Activated naive CD4-positive, alpha-beta T cell treated with anti-CD3 and anti-CD28 coated beads for 36 hours (primary cell): Measurements from ENCODE around the gene CST9L. TPM values are rescaled to one million over a fixed set of nuclear protein-coding genes. Genes with fewer than 3 reads are reported as not detected.

Experiments used
- CTCF ChIA-PET: fragments of 350-600 bp; sonication (Branson Sonifier 250); formaldehyde crosslinking; loops from one replicate; lab custom pipeline; 2021; ENCODE audit warnings: antibody characterized with exemption; lab: Charles Lee
- DNase-seq: peaks from one replicate; pipeline ENCODE4 v3.0.0-alpha.2; 2020
- H3K27ac Mint-ChIP-seq: one replicate; pipeline ENCODE4 v1.8.0; 2021; ENCODE audit warnings: mild to moderate bottlenecking, mixed read lengths
- H3K27me3 Mint-ChIP-seq: one replicate; pipeline ENCODE4 v1.8.0; 2021; ENCODE audit warnings: low read depth, mixed read lengths
- H3K36me3 Mint-ChIP-seq: one replicate; pipeline ENCODE4 v1.8.0; 2021; ENCODE audit warnings: low read depth, mixed read lengths
- H3K4me1 Mint-ChIP-seq: one replicate; pipeline ENCODE4 v1.8.0; 2021; ENCODE audit warnings: low read depth, mixed read lengths
- H3K4me3 Mint-ChIP-seq: one replicate; pipeline ENCODE4 v1.8.0; 2021; ENCODE audit warnings: mild to moderate bottlenecking, moderate library complexity, mixed read lengths
- H3K9me3 Mint-ChIP-seq: one replicate; pipeline ENCODE4 v1.8.0; 2021; ENCODE audit warnings: mixed read lengths
- intact Hi-C: fragments of 100-400 bp; cut with micrococcal nuclease; formaldehyde crosslinking; loops from one replicate; pipeline ENCODE4 v1.15.1; 2023
- total RNA-seq, 2 experiments: library from RNA; stranded (reverse); gene quantifications; one replicate each; pipeline ENCODE4 v1.2.3, GENCODE V29; 2021

Gene CST9L
- total RNA-seq, 2 experiments from 2014 or later = not detected

DNA sequence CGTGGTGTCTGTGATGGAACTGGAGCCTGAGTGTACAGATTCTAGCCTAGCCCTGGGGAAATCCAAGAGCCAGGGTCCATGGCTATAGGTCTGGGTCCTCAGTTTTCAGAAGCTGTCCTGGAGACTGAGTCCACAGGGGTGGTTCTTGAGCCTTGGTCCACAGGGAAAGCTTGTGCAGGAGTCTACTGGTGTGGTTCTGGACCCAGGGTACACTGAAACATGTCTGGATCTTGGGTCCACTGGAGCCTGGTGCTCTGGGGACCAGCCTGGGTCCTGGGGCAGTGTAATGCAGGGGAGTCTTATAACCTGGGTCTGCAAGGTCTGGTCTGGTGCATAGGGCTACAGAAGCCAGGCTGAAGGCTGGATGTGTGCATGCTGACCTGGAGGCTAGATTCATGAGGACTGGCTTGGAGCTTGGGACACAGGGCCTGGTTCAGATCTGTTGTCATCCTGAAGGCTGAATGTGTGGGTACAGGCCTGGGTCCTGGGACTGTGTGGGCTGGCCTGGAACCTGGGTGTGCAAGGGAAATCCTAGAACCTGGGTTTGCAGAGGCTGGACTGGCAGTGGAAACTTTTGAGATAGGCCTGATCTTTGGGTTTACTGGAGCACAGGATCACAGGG, 5.5 kb downstream of the CST9L start:
- peaks cover 9% of the 10 kb centered on the region for H3K27me3 Mint-ChIP-seq
- CTCF ChIA-PET = no interaction called here
- H3K4me3 Mint-ChIP-seq = no peak overlapping the region
- no peak for DNase-seq
- no peaks in the 10 kb centered on the region for H3K36me3 Mint-ChIP-seq
- intact Hi-C loops = no loop called here
- peaks cover 9% of the 10 kb centered on the region for H3K9me3 Mint-ChIP-seq
- H3K4me1 Mint-ChIP-seq = no peaks in the 10 kb centered on the region
- no peak overlapping the region for H3K27ac Mint-ChIP-seq

DNA sequence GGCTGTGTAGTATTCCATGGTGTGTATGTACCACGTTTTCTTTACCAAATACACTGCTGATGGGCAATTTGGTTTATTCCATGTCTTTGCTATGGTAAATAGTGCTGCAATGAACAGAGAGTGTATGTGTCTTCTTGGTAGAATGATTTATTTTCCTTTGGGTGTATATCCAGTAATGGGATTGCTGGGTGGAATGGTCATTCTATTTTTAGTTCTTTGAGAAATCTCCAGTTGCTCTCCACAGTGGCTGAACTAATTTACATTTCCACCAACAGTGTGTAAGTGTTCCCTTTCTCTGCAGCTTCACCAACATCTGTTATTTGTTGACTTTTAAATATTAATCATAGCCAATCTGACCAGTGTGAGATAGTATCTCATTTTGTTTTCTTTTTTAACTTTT, 13.9 kb downstream of the CST9L start:
- Mint-ChIP-seq H3K36me3 (no peaks in the 10 kb centered on the region), H3K27me3 (no peaks in the 10 kb centered on the region), H3K9me3 (peaks cover 1% of the 10 kb centered on the region), H3K4me3 (no peak overlapping the region), H3K4me1 (no peaks in the 10 kb centered on the region), H3K27ac (no peak overlapping the region)
- no peak for DNase-seq
- CTCF ChIA-PET = no interaction called here
- intact Hi-C loops = no loop called here

GRCh38 chr20:23551786-23552185, 16.5 kb downstream of the CST9L start:
- H3K27ac Mint-ChIP-seq = no peak overlapping the region
- H3K9me3 Mint-ChIP-seq = no peaks in the 10 kb centered on the region
- no peaks in the 10 kb centered on the region for H3K4me1 Mint-ChIP-seq
- H3K27me3 Mint-ChIP-seq = peaks cover 2% of the 10 kb centered on the region
- intact Hi-C loops = no loop called here
- no peak overlapping the region for H3K4me3 Mint-ChIP-seq
- CTCF ChIA-PET = no interaction called here
- no peaks in the 10 kb centered on the region for H3K36me3 Mint-ChIP-seq
- DNase-seq = no peak

DNA sequence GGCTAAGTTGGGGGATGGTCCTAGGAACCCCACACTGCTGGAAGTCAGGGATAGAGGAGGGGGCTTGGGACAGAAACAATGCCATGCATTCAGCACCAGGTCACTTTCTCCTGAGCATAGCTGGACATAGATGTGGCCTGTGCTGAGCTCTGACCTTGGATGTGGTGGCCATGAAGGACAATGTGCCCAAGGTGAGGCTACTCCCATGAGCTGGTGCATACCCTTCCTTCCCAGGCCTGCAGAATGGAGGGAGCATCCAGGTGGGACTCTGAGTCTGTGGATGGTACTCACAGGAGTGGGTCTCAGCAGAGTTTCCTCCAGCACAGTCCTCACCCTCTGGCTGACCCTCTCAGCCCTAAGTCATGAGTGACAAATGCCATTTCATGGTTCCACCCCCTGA, 16.9 kb downstream of the CST9L start:
- intact Hi-C loops = no loop called here
- no peaks in the 10 kb centered on the region for H3K36me3 Mint-ChIP-seq
- H3K9me3 Mint-ChIP-seq = no peaks in the 10 kb centered on the region
- no peak for DNase-seq
- peaks cover 2% of the 10 kb centered on the region for H3K27me3 Mint-ChIP-seq
- no peaks in the 10 kb centered on the region for H3K4me1 Mint-ChIP-seq
- CTCF ChIA-PET = no interaction called here
- H3K4me3 Mint-ChIP-seq = no peak overlapping the region
- no peak overlapping the region for H3K27ac Mint-ChIP-seq

GRCh38 chr20:23550227-23550626, 18.1 kb downstream of the CST9L start:
- no peak overlapping the region for H3K4me3 Mint-ChIP-seq
- no peaks in the 10 kb centered on the region for H3K4me1 Mint-ChIP-seq
- no peaks in the 10 kb centered on the region for H3K36me3 Mint-ChIP-seq
- peaks cover 2% of the 10 kb centered on the region for H3K27me3 Mint-ChIP-seq
- DNase-seq = no peak
- CTCF ChIA-PET = no interaction called here
- no peaks in the 10 kb centered on the region for H3K9me3 Mint-ChIP-seq
- no peak overlapping the region for H3K27ac Mint-ChIP-seq
- intact Hi-C loops = no loop called here

DNA sequence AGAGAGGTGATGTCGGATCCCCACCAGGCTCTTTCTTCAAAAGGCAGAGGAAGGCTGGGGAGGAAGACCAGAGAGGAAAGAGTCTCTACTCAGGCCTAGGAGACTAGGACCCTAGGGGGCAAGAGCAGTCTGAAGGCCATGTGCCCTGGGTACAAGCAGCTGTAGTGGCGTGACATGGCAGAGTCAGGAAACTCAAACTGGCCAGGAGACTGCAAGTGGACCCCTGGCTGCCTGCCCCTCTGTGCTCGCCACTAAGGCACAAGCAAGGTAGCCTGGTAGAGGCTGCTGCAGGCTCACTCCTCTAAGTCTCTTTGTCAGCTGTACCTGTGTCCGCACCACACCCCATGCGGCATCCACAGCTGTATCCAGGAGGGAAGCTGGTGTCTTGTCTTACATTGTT, 19.9 kb downstream of the CST9L start:
- H3K27ac Mint-ChIP-seq = no peak overlapping the region
- no peaks in the 10 kb centered on the region for H3K9me3 Mint-ChIP-seq
- no peaks in the 10 kb centered on the region for H3K36me3 Mint-ChIP-seq
- CTCF ChIA-PET = interaction anchor here (0.9 kb wide), 1 partner anchor 106 kb away, joined by 3 read pairs; no protein-coding TSS in a partner anchor
- H3K4me1 Mint-ChIP-seq = no peaks in the 10 kb centered on the region
- no peak for DNase-seq
- no peak overlapping the region for H3K4me3 Mint-ChIP-seq
- peaks cover 2% of the 10 kb centered on the region for H3K27me3 Mint-ChIP-seq
- intact Hi-C loops = no loop called here

DNA sequence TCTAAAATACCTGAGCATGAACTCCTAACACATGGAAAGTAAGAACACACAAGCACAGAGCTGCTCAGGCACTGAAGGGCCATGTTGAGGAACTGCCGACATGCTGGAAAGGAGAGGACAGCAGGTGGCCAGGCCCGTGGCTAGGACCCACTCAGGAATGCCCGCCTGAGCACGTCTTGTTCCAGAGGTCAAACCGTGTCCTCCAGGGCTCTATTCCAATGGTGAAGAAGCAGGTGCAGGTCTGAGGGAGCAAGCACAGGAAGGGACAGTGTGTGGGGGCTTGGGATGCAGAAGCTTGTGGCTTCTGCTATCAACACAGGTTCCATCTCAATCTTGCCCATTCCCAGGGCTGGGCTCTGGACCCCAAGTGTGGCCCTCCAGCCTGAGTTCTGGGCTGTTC, 20.7 kb downstream of the CST9L start:
- no peak for DNase-seq
- Mint-ChIP-seq H3K4me1 (no peaks in the 10 kb centered on the region), H3K36me3 (no peaks in the 10 kb centered on the region)

DNA sequence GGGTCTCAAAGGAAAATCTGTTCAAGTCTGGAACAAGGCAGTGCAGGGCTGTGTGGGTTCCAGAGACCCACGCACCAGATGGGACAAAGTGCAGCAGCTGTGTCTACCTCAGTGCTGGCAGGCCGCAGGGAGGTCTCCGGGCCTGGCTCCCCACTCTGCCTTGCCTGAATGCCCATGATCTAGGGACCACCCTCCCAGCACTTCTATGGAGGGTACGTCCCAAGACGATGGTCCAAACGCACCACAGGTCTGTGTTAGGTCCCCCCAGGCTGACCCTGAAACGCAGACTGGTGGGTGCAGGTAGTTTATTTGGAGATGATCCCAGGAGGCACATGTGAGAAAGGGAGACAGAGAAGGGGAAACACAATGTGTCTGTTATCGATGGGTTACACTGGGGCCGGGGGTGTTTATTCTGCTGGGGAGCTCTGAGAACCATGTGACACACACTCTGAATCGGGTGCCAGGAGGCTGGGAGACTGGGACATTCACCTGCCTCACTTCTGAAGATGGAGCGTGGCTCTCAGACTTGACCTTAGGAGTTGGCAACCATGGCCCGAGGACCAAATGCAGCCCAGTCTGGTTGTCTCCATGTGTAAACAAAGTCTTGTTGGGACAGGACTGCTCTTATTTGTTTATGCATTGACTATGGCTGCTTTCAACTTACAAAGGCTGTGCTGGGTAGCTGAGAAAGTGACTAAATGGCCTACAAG, 21.7 kb downstream of the CST9L start:
- peaks cover 4% of the 10 kb centered on the region for H3K27me3 Mint-ChIP-seq
- intact Hi-C loops = no loop called here
- H3K27ac Mint-ChIP-seq = no peak overlapping the region
- DNase-seq = no peak
- H3K4me1 Mint-ChIP-seq = no peaks in the 10 kb centered on the region
- no peaks in the 10 kb centered on the region for H3K36me3 Mint-ChIP-seq
- H3K9me3 Mint-ChIP-seq = no peaks in the 10 kb centered on the region
- CTCF ChIA-PET = no interaction called here
- no peak overlapping the region for H3K4me3 Mint-ChIP-seq

More for the DNA sequence above, 20.7 kb downstream of the CST9L start:
- Mint-ChIP-seq H3K4me3 (no peak overlapping the region), H3K27ac (no peak overlapping the region), H3K27me3 (peaks cover 4% of the 10 kb centered on the region), H3K9me3 (no peaks in the 10 kb centered on the region)
- intact Hi-C loops = no loop called here
- CTCF ChIA-PET = interaction anchor here (0.9 kb wide), 1 partner anchor 106 kb away, joined by 3 read pairs; no protein-coding TSS in a partner anchor

- H3K4me3 Mint-ChIP-seq = no peak overlapping the region
- intact Hi-C loops = no loop called here
- DNase-seq = no peak
- H3K27ac Mint-ChIP-seq = no peak overlapping the region
- no peaks in the 10 kb centered on the region for H3K36me3 Mint-ChIP-seq
- CTCF ChIA-PET = interaction anchor here (1.2 kb wide), 1 partner anchor 103 kb away, joined by 3 read pairs; no protein-coding TSS in a partner anchor
- no peaks in the 10 kb centered on the region for H3K4me1 Mint-ChIP-seq
- no peaks in the 10 kb centered on the region for H3K9me3 Mint-ChIP-seq
- peaks cover 15% of the 10 kb centered on the region for H3K27me3 Mint-ChIP-seq
Observed at GRCh38 chr20:23544133-23544532, 24.2 kb downstream of the CST9L start.

- H3K4me3 Mint-ChIP-seq = no peak overlapping the region
- H3K4me1 Mint-ChIP-seq = no peaks in the 10 kb centered on the region
- CTCF ChIA-PET = no interaction called here
- no peak overlapping the region for H3K27ac Mint-ChIP-seq
- intact Hi-C loops = no loop called here
- no peaks in the 10 kb centered on the region for H3K36me3 Mint-ChIP-seq
- H3K27me3 Mint-ChIP-seq = peaks cover 14% of the 10 kb centered on the region
- DNase-seq = no peak
- no peaks in the 10 kb centered on the region for H3K9me3 Mint-ChIP-seq
Observed at GRCh38 chr20:23542801-23543200, 25.5 kb downstream of the CST9L start.

GRCh38 chr20:23541776-23542175, 26.5 kb downstream of the CST9L start:
- intact Hi-C loops = no loop called here
- no peak for DNase-seq
- no peaks in the 10 kb centered on the region for H3K4me1 Mint-ChIP-seq
- CTCF ChIA-PET = no interaction called here
- no peak overlapping the region for H3K27ac Mint-ChIP-seq
- no peaks in the 10 kb centered on the region for H3K9me3 Mint-ChIP-seq
- H3K4me3 Mint-ChIP-seq = no peak overlapping the region
- H3K36me3 Mint-ChIP-seq = no peaks in the 10 kb centered on the region
- peaks cover 14% of the 10 kb centered on the region for H3K27me3 Mint-ChIP-seq

GRCh38 chr20:23541330-23541729, 27.0 kb downstream of the CST9L start:
- intact Hi-C loops = no loop called here
- H3K27ac Mint-ChIP-seq = no peak overlapping the region
- no peaks in the 10 kb centered on the region for H3K36me3 Mint-ChIP-seq
- no peaks in the 10 kb centered on the region for H3K4me1 Mint-ChIP-seq
- H3K27me3 Mint-ChIP-seq = peaks cover 14% of the 10 kb centered on the region
- no peak for DNase-seq
- no peak overlapping the region for H3K4me3 Mint-ChIP-seq
- CTCF ChIA-PET = no interaction called here
- no peaks in the 10 kb centered on the region for H3K9me3 Mint-ChIP-seq

DNA sequence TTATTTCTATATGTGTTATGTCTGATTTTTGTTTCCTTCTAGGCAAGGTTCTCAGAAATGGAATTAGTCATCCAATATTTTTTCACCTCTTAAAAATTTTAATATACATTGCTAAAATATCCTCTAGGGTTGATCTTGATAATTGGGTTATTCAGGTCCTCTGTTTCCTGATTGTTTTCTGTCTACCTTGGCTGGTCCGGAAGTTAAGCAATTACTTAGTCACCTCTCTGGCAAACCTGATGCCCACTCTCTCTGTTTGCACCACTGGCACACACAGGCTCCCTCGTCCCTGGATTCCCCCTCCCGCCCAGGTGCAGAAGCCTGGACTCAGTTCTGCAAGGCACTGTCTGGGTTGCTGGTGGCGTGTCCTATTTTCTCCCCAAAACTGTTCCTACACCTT, 27.7 kb downstream of the CST9L start:
- H3K4me1 Mint-ChIP-seq = no peaks in the 10 kb centered on the region
- H3K27me3 Mint-ChIP-seq = peaks cover 14% of the 10 kb centered on the region
- no peak overlapping the region for H3K27ac Mint-ChIP-seq
- no peaks in the 10 kb centered on the region for H3K9me3 Mint-ChIP-seq
- H3K4me3 Mint-ChIP-seq = no peak overlapping the region
- intact Hi-C loops = no loop called here
- no peaks in the 10 kb centered on the region for H3K36me3 Mint-ChIP-seq
- CTCF ChIA-PET = no interaction called here
- no peak for DNase-seq
